AG08396 (cell line): ENCODE data around the gene IL17B.
A peak's percentile ranks its signal among the peaks of the same experiment; 100 is the strongest.

Source experiments
- DNase-seq: peaks from one replicate; pipeline ENCODE4 v3.0.0; 2012; ENCODE audit warnings: low spot score, mixed read lengths

Gene IL17B

DNA sequence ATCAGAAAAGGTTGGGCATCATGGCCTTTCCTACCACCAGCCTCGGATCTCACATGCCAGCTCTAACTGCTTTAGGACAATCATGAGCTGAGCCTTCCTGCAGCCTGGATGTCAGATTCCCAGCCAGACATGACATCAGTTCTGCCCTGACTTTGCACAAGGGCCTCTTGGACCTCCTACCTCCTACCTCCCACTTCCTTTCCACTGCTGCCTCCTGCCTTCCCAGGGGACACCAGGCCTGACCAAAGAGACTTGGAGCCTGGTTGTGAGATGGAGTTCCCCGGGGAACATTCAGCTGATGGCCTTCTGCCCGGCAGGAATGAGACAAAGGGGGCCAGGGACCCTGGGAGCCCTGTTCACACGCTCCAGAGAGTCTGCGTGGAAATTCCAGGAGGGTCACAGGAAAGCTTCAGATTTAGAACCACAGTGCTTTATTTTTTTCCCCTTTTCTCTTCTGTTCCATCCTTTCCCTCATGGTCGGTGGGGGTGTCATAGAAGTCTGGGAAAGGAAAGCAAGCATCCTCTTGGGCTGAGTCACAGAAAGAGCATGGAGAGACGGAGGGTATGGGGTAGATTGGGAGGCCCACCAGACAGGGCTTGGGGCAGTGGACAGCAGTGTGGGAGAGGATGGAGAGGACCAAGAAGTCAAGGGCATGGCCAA, 35.4 kb upstream of the IL17B start:
- DNase-seq = no peak

DNA sequence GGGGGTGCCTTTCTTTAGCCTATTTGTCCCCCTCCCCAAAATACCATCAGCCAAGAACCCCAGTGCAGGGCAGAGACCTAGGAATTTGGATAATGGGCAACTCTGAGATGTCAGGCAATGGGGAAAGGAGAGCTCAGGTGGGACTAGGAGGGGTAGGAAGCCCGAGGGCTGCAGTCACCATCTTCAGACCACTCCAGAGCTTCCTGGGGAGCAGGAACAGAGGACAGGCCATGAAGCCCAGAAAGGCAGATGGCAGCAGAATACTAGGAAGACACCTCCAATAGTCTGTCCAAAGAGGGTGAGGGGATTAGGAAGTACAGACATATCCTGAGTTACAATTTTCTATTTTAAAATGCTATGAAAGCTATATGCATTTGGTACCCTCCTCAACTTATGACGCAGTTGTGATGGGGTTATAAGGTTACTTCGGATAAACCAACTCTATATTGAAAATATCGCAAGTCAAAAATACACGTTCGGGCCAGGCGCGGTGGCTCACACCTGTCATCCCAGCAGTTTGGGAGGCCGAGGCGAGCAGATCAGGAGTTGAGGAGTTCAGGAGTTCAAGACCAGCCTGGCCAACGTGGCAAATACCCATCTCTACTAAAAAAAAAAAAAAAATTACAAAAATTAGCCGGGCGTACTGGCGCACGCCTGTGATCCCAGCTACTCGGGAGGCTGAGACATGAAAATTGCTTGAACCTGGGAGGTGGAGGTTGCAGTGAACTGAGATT, 34.6 kb upstream of the IL17B start:
- no peak for DNase-seq

DNA sequence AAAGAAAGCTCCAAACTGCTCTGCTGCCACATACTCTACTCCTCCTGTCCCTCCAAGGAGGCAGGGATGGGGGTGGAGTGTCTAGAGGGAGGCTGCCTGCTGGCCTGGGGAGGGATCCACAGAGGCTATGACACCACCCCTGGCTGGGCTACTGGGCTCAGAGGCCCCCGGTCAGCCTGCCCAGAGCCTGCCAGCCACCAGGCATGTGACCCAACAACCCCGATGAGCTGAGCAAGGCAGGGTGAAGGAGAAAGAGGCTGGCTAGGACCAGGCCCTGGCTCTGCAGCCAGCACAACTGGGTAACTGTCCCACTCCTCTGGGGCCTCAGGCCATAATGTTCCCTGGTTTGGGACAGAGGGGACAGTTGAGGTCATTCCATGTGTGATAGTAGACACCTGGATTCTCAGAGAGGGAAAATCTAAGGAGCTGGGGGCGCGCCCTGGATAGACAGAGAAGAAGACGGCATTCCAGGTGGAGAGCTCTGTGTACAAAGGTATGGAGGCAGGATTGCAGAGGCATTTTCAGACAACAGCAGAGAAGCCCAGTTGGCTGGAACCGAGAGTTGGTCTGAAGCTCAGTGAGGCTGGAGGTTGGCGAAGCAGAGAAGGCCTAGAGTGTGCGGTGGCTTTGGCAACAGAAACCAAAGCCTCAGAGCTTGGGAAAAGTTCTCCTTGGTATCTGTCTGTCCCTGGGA, 33.8 kb upstream of the IL17B start:
- DNase-seq = no peak

DNA sequence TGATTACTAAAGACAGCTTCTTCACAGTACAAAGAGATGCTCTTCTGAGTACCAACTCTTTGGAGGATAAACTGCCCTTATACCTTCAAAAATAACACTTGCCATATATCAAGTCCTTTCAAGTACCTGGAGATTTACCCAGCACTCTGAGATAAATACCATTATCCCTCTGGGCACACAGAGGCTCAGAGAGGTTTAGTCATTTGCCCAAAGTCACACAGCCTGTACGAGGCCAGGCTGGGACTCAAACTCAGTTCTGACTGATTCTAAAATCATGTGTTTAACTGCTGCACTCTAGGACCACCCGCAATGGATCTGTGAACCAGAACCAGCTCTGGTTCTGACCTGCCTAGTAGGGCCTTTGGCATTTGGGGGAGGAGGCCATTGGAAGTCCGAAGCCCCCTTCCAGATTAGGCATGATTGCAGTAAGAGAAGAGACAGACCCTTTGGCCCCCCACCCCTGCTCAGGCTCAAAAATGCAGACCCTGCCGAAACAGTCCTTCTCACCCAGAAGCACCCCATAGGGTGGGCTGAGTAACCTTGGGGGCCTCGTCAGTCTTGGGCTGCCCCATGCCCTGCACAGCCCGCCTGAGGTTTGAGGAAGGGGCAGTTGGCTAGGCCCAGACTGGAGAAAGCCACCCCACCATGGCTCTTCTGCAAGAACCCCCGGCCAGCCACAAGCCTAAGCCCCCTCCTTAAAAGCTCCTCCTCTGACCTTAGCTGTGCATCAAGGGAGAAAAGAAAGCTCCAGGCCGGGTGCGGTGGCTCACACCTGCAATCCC, 32.8 kb upstream of the IL17B start:
- DNase-seq = no peak

DNA sequence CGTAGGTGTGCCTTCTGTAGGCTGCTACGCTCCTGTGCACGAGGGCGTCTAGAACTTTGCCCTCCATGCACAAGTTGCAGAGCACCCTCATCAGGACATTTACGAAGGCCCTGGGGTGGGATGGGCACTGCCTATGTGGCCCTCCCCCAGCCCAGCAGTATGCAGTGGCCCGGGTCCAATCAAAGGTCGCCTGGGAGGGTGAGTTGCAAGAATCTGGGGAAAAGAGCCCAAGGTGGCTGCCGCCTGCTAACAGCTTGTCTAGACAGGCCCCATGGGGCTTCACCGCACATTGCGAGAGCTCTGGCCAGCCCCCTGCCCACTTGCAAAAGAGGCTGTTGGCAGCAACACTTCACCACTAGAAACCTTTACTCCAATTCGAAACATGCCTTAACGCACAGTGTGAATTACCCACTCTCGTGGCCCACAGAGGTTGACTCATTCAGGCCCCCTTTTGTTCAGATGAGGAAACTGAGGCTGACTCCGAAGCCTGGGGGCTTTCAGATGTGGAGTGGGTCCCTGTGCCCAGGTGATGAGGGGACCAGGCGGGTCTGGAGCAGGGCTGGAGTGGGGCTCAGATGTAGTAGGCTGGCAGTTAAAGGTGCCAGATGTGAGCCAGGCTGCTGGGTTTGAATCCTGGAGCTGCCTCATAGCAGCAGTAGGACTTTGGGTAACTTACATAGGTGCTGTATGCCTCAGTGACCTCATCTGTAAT, 31.8 kb upstream of the IL17B start:
- no peak for DNase-seq

DNA sequence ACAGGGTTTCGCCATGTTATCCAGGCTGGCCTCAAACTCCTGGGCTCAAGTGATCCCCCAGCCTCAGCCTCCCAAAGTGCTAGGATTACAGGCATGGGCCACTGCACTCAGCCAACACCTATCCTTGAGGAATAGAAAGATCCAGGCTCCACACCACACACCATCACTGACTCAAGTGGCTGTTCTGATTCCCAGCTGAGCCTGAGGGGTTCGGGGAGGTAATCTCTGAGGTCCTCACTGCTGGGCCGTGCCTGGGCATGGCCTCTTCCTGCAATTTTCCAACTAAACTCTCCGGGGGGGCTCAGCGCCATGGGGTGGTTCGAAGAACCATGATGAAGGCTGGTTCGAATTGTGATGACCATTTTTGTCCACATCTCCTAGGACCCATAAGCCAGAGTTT, 31.0 kb upstream of the IL17B start:
- no peak for DNase-seq

DNA sequence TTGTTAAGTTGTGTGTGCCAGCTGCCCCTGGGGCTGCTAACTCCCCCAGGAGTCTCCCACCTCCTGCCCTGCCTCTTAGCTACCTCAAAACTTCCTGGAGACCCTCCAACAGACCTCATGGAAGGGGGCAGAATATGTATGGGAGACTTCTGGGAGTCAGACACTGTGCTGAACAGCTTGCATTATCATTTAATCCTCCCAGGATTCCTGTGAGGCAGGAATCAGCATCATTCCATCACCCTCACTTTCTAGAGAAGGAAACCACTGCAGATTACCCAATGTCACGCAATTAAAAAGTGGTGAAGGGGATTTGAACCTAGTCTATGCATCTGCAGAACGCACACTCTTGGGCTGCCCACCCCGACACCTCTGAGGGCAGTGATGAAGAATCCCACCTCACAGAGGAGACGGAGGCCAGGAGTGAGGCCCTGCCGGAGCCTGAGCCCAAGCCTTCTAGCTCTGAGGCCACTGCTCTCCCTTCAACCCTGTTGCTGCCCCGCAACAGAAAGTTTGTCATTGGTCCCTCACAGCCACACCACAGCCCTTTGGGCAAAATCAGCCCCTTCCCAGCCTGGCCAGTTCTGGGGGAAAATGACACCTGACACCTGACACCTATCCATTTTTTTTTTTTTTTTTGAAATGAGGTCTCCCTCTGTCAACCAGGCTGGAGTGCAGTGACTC, 30.3 kb upstream of the IL17B start:
- no peak for DNase-seq

DNA sequence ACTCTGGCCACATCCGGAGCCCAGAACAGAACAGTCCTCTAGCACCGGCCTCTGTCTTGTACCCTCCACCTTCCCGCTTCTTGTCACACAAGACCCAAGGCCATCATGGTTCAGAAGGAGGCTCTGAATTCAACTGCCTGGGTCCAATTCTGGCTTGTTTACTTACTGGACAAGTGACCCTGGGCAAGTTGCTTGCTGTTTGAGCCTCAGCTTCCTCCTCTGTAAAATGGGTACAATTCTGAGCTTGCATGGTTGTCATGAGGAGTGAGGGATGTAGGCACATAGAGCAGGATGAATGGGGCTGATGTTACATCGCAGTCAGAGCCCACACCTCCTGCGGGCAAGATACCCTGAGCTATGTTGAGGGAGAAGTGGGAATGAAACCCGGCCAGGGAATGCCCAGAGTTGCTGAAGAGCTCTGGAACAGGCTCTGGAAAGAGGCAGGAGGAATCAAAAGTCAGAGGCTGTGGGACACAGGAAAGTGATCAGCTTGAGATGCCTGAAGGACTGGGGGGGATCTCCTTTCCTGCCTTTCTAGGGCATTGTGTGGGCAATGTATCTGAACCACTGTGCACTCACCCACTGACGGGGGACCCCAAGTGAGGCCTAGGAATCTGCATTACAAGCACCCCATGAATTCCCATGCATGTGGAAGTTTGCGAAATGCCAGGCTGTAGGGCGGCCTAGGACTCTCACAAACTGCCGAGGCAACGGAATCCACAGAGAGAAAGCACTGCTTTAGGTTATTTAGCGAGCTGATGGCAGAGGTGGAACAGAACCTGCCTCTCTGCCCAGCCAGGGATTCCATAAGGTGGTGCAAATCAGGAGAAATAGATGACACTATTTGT, 29.4 kb upstream of the IL17B start:
- no peak for DNase-seq

DNA sequence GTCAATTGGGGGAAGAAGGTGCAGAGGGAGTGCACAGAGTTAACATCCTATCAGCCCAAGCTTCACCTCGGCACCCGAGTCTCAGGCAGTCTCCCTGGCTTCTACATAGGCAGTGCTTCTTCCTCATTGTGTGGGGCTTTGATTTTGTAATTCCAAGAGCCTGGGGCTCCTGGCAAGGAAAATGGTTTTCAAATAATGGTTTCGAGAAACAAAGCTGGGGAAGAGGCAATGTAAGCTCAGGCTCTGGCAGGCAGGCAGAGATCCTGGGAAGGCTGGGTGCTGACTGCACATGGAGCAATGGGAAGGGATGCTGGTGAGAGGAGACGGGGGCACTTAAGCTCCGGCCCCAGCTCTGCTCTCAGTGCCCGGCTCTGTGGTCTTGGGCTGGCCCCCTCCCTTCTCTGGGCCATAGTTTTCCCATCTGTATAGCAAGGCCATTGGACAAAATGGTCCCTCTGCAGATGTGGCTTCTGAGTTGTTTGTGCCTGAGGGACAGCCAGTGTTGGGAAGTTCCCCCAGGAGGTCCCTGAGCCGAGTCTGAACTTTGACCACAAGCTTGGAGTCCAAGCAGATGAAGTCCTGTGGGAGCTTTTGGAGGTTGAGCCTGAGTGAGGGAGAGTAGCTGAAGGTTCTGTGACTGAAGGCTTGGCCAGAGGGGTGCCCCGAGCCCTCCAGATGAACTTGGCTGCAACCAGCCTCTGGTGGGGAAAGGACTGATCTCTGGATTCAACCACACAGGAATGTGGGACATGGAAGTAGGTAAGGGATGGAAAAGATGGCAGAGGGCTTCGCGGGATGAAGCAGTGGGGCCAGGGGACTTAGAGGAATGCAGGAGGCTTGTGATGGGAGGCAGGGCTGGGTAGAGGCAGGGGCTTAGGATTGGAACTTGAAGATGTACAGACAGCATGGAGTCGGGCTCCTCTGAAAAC, 28.5 kb upstream of the IL17B start:
- DNase-seq = no peak

DNA sequence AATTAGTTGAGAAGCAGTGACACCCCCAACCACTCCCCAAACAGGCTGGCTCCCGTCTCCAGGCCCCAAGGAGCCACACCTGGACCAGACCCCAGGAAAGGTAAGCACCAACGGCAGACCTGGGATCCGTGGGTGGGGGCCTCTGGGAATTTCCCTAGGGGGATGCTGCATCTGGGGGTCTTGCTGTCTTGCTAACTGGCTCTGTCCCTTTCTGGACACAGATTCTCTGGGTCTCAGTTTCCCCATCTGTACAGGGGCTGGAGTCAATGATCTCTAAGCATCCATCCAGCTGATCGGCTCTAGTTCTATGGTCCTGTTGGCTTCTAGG, 27.9 kb upstream of the IL17B start:
- no peak for DNase-seq

DNA sequence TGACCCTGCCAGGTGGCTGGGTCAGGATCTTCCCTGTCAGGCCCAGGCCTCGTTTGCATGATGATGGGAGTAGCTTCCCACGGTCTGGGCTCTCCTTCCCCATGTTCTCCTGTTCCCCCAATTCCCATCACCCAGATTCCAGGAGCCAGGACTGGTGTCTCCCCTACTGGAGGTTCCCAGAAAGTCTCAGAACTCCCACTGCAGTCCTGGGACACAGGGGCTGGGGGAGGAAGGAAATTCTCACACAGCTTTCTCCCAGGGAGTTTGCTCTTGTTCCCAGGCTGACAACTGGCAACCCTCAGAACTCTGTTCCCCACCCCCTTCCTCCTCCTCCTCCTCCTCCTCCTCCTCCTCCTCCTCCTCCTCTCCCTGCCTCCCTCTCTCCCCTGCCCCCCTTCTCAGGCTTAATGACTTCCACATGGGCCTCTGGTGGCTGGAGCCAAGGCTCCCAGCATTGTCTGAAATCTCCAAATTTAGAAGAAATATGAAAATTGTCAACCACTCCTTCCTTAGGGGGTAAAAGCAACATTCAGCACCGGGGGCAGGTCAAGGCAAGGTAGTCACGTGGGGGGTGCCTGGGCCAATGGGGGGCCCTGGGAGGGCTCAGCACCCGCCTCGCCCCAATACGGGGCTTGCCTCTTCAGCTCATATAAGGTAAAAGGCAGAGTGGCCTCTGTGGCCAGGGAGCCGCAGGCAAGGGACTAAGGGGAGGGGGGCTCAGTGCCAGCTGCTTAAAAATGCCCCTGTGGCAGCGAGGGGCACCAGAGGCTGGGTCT, 27.3 kb upstream of the IL17B start:
- DNase-seq = peak; percentile 91

DNA sequence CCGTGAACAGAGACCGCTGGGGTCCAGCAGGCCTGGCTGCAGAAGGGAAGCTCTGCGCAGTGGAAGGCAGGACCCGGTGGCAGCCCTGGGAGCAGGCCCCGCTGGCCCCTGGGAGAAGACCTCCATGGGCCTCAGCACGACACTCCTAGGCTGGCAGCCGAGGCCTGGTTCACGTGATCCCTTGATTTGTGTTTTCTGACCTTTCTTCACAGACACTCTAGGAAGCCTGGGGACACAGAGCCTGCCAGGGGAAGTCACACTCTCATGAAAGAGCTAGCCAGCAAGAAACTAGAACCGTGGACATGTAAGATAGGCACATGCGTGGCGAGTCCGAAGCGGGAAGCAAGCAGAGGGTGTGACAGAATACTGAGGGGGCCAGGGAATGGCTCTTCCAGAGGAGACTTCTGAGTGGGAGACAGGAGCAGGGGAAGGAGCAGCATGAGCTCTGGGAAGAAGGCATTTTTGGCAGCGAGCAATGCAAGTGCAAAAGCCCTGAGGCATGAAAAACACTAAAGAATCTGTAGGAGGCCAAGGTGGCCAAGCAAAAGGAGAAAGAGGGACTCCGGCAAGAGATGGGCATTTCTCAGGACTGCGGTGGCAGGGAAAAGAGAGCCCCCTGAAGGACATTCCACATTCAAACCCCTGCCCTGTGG, 26.6 kb upstream of the IL17B start:
- no peak for DNase-seq

DNA sequence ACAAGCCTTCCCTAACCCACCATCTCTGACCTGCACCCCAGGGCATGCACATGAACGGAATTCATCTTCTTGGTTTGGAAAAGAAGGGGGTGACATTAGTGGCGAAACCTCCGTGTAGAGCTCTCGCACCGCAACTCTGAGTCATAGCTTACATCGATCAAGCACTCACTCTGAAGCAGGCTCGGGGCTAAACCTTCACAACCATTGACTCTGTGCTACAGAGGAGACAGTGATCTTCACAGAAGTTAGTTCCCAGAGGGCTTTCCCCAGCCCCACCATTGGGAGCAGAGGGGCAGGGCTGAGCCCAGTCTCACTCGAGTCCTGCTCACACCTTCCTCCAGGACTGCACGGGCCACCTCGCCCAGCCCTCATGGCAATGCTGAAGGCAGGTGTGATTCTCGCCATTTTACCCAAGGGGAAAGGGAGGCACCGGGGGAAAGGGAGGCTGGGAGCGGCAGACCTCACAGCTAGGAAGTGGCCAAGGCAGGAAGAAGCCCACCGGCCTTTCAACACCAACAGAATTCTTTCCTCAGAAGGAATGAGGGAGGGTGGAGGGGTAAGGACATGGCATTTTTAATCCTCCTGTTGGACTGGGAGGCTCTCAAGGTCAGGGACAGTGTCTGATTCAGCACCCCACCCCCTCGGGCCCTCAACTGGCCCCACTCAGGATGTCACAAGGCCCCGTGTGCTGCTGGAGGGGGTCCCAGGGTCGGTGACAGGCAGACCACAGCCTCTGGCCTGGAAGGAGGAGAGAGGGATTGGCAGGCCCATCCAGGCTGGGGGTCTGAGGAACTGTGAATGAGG, 25.9 kb upstream of the IL17B start:
- DNase-seq = peak; percentile 71

DNA sequence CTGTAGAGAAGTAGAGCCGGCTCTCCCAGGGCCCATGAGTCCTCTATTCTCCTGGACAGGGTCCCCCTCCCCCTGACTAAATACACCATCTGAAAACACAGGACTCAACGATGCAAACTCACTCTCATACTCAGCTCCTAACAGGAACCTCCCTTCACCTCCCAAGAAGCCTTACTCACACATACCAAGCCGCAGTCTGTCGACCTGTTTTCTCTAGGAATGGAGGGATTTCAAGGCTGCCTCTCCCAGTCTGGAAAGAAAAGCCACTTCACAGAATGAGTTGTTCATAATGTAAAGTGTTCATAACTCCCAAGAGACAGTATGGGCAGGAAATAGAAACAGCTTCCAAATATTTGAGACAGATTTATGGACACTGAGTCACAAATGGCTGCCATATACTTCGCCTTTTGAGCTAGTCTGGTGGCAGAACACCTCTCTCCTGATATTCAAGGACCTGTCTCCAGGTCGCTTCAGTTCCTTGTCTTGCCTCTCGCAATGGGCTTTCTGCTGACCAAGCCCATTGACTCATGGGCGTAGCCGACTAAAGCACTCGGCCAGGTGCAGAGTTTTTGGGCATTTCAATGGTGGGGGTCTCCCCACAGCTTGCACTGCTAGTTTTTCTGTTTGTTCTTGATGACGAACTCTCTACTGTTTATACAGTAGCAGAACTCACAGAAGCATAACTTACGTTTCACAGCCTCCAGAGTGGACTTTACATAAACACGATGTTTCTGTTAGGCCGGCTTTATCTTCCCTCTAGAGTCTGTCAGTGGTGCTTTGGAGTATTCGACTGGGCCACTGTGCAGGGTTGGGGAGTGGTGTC, 25.0 kb upstream of the IL17B start:
- DNase-seq = no peak

DNA sequence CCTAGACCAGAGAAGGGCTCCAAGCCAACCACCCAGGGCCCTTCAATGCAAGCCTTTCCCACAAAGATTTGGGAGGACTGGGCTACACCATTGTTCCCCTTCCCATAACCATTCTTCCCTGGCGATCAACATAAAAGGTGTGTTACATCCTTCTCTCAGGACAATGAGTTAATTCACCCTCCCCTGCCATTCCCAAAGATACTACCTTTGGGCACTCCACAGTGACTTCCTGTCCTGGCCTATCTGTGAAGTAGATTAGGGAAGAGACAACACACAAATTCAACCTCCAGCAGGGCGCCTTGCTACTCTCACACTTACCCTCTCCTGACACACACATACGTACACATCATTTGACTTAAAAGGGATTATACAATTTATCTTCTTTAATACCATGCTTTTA, 23.2 kb upstream of the IL17B start:
- no peak for DNase-seq

DNA sequence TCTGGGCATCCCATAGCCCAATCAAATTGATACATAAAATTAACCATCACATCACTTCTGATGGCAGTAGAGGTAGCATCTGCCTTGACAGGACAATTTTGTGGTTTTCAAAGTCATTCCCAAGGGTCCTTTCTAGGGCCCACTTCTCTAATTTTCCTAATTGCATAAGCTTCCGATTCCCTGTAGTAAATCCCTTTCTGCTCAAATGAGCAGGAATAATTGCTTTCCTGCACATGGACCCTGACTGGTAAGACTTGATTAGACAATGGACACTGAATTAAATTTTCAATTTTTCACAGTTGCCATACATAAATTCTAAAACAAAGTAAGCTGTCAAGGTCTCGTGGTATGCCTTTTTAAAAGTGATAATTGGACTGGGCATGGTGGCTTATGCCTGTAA, 22.0 kb upstream of the IL17B start:
- no peak for DNase-seq
